OCI-LY7 (cell line): ENCODE measurements around the gene ADAMTS2.

Experiments
- EZH2phosphoT487 ChIP-seq: fragments of 200-600 bp; sonication (generic); IDR thresholded peaks from 2 replicates; pipeline ENCODE4 v1.6.1; 2018; ENCODE audit warnings: low read depth, borderline replicate concordance, mild to moderate bottlenecking, mixed run types, antibody characterized with exemption, low read length, moderate library complexity, mixed read lengths
- TF ChIP-seq, protein P1 (sequence below): fragments of 200-600 bp; sonication (generic); conservative IDR thresholded peaks from 2 replicates; pipeline ENCODE4 v1.5.1; 2014; ENCODE audit warnings: mild to moderate bottlenecking, antibody characterized with exemption, low read length, moderate library complexity, mixed read lengths

GRCh38 chr5:179114756-179115155, 230.5 kb downstream of the ADAMTS2 start:
- TF ChIP-seq, protein P1, sequence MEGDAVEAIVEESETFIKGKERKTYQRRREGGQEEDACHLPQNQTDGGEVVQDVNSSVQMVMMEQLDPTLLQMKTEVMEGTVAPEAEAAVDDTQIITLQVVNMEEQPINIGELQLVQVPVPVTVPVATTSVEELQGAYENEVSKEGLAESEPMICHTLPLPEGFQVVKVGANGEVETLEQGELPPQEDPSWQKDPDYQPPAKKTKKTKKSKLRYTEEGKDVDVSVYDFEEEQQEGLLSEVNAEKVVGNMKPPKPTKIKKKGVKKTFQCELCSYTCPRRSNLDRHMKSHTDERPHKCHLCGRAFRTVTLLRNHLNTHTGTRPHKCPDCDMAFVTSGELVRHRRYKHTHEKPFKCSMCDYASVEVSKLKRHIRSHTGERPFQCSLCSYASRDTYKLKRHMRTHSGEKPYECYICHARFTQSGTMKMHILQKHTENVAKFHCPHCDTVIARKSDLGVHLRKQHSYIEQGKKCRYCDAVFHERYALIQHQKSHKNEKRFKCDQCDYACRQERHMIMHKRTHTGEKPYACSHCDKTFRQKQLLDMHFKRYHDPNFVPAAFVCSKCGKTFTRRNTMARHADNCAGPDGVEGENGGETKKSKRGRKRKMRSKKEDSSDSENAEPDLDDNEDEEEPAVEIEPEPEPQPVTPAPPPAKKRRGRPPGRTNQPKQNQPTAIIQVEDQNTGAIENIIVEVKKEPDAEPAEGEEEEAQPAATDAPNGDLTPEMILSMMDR, result no peak
- TF ChIP-seq EZH2phosphoT487, result no peak
